ENCODE results near the gene SAP25. TPM values are rescaled to one million over a fixed set of nuclear protein-coding genes. Genes with fewer than 3 reads are reported as not detected.

Gene SAP25
- total RNA-seq, 4 donors from 2014 or later: 0.66 TPM; not detected in 3

DNA sequence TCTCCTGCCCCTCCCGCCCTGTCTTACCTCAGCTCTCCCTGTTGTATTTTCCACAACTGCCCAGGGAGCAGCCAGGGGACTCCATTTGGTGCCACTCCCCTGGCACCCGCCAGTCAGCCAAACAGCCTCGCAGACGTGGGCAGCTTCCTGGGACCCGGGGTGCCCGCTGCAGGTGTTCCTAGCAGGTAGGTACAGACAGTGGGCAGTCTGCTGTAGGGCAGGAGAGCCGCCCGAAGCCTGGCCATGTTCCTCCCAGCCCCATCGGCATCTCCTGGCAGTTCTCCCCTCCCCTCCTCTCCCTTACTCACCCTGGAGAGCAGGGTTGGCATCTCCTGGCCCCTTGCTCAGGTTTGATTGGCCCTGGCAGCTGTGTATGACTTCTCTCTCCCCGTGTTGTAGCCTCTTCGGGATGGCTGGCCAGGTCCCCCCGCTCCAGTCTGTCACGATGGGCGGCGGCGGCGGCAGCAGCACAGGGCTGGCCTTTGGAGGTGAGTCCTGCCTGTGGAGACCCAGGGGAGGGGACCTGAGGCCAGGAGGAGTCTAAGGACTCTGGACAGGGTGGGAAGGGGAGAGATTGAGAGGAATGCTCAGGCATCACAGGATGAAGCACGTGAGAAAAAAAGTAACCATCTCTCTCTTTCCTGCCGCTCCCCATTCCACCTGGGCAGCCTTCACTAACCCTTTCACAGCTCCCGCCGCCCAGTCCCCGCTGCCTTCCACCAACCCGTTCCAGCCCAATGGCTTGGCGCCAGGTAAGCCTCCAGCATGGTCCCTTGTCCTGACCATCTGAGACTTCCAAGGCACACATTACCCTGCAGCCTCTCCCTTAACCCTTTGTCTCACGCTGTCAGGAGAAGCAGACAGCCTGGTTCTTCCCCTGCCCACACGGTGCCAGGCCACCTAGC lies 11.3 kb downstream of the SAP25 start:
- TF ChIP-seq, protein P1, sequence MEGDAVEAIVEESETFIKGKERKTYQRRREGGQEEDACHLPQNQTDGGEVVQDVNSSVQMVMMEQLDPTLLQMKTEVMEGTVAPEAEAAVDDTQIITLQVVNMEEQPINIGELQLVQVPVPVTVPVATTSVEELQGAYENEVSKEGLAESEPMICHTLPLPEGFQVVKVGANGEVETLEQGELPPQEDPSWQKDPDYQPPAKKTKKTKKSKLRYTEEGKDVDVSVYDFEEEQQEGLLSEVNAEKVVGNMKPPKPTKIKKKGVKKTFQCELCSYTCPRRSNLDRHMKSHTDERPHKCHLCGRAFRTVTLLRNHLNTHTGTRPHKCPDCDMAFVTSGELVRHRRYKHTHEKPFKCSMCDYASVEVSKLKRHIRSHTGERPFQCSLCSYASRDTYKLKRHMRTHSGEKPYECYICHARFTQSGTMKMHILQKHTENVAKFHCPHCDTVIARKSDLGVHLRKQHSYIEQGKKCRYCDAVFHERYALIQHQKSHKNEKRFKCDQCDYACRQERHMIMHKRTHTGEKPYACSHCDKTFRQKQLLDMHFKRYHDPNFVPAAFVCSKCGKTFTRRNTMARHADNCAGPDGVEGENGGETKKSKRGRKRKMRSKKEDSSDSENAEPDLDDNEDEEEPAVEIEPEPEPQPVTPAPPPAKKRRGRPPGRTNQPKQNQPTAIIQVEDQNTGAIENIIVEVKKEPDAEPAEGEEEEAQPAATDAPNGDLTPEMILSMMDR (IDR thresholded peaks at IDR 0.05; ENCODE audit: low read depth): no peak

DNA sequence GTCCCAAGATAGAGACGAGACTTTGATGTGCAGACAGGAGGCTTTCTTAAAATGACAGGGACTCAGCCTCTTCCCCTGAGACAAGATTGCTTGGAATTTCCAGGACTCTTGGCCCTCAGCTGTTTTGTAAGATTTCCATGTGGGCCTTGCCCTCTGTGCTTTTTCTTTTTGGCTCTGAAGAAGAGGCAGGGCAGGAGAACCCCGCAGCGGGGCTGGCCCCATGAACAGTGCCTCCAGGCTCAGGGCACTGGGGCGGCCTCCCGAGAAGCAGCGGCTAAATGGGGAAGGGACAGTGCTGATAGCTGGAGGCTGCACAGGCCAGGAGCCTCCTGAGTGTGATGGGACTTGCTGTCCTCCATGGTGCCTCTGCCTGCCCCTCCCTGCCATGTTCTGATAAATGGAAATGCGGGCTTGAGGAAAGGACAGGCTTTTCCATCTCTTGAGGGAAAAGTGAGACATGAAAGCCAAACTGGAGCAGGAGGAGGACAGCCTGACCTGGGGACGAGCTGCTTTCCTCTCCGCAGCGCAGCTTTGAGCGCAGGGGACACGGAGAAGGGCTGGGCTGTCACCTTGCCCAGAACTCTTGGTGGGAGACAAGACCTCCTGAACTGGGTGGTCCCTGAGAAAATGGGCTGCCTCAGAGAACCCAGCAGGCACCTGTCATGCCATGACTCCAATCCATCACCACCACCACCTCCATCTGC lies 12.1 kb downstream of the SAP25 start:
- TF ChIP-seq, protein P1 (IDR thresholded peaks at IDR 0.05; ENCODE audit: low read depth): no peak

DNA sequence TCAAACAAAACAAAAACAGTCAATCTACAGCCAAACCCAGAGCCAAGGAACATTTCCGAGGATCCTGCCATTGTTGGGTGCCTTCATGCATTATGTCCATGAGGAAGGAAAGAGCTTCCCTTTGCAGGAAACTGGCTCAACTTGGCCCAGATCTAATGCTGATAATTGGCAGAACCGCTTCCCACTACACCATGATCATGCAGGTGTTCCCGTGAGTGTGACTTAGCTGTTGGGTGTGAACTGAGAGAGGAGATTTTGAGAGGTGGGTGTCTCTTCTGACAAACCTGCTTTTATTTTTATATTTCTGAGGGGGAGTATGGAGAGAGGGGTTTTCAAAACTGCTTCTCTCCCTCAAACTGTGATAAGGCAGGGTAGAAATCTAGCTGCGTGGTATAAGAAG lies 14.6 kb downstream of the SAP25 start:
- TF ChIP-seq, protein P1 (IDR thresholded peaks at IDR 0.05; ENCODE audit: low read depth): no peak

DNA sequence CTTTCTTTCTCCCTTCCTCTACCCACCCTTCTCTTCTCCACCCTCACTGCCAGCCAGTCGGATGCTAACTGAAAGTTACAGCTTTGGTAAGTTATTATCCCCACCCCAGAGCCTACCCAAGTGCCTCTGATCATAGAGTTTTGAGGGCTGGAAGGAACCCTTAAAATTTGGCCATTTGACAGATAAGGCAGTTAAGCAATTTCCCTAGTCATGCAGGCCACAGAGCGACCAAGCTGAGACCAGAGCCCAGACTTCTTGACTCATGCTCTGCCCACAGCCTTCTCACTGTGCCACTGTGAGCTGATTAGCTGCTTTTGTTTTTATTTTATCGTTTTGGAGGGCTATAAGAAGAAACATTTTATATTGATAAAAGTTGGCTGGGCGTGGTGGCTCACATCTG lies 17.2 kb downstream of the SAP25 start:
- TF ChIP-seq, protein P1 (IDR thresholded peaks at IDR 0.05; ENCODE audit: low read depth): no peak

DNA sequence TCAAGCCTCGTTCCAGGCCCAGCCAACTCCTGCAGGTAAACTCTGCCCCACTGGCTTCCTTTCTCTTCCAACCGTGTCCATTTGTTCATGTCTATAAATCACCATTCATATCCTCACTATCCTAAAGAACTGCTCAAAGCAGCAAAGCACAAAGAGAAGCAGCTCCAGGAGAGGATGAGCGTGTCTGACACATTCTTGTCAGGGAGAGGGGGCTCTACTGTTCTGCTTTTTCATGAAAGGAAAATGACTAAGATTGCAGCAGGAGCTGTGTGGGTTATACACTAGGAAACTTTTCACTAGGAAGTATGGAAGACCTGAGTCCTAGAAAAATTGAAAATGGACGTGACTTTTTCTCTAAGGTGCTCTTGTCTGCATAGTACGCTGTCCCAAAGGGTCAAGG lies 18.0 kb downstream of the SAP25 start:
- TF ChIP-seq, protein P1 (IDR thresholded peaks at IDR 0.05; ENCODE audit: low read depth): no peak

DNA sequence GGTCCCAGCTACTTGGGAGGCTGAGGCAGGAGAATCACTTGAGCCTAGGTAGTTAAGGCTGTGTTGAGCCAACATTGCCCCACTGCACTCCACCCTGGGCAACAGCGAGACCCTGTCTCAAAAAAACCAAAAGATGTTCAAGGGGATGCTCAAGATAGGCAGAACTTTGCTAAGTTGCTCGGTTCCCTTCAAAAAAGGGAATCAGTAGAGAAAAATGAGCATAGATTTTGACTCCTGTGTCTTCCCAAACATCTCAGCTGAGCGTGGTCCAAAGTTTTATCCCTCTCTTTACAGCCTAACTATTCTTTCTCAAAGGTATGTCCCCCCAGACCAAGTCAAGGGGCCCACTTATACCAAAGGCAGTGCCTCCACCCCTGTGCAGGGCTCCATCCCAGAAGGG lies 20.7 kb downstream of the SAP25 start:
- TF ChIP-seq, protein P1 (IDR thresholded peaks at IDR 0.05; ENCODE audit: low read depth): no peak

DNA sequence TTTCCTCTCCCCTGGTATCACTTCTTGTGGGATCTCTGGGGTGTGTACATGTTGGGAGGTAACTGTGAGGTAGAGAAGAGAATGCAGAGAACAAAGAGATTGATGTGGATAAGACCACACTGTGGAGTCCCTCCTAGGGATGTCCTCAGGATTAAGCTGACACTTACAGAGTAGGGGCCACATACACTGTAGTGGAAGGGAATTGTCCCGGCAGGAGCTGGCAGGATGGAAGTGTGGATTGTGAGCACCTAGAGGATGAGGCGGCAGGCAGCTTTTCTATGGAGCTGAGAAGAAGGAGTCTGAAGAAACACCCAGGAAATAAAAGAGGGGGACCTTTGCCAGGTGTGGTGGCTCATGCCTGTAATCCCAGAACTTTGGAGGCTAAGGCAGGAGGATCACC lies 21.2 kb downstream of the SAP25 start:
- TF ChIP-seq, protein P1 (IDR thresholded peaks at IDR 0.05; ENCODE audit: low read depth): no peak

Data from subcutaneous adipose tissue (tissue), 4 donors.